ENCODE measurements around the gene PRKCE. TPM values are rescaled to one million over a fixed set of nuclear protein-coding genes. Genes with fewer than 3 reads are reported as not detected.
"Not testable (repeated sequence)": the region's sequence is repeated elsewhere in the genome, so short reads cannot be mapped to it uniquely, and the experiment has no call there.

The PRKCE gene
- total RNA-seq, 1 experiment from 2014 or later, result 2.4 TPM

DNA sequence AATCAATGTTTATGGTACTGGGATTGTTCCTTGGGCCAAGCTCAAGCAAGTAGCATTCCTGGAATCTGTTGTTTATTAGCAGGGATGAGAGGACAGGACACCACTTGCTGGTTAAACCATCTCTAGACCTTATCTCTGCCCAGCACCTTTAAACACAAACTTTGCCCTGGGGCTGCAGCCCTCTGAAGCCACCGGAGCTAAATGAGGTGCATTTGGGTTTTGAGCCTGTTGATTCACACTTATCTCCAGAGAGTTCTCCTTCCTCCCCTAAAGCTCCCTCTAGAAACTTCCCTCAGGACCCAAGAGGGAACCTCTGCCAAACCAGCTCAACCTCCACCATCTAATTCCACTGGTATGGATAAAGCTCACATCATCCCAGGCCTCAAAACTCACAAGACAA, 551.0 kb downstream of the PRKCE start:
- no peak overlapping the region for H3K27ac ChIP-seq (ENCODE audit: low read depth, low read length, poor library complexity, severe bottlenecking)
- H3K4me1 ChIP-seq (ENCODE audit: insufficient read depth, low read length, poor library complexity, severe bottlenecking), result no peaks in the 10 kb centered on the region
- ChIA-PET CTCF (no interaction called here), POLR2A (ENCODE audit: low non-redundant PET) (no interaction called here)
- H3K9me3 ChIP-seq (ENCODE audit: low read depth, low read length, poor library complexity, severe bottlenecking), result no peaks in the 10 kb centered on the region
- no TSS peak for BruUV-seq (replicated peaks)
- no peaks in the 10 kb centered on the region for H3K36me3 ChIP-seq (ENCODE audit: insufficient read depth, low read length, poor library complexity, severe bottlenecking)
- no peak for TF ChIP-seq EZH2 (IDR thresholded peaks at IDR 0.05; ENCODE audit: borderline replicate concordance, low read depth, low read length, poor library complexity, severe bottlenecking)
- no peaks in the 10 kb centered on the region for H3K27me3 ChIP-seq (replicated peaks; ENCODE audit: insufficient read depth, low read depth, low read length, poor library complexity)
- no peak for DNase-seq (ENCODE audit: low spot score)
- no peak overlapping the region for H3K4me3 ChIP-seq (ENCODE audit: low read depth, low read length, poor library complexity, severe bottlenecking)
- intact Hi-C loops (cut with micrococcal nuclease; ENCODE audit: unreplicated experiment), result no loop called here

DNA sequence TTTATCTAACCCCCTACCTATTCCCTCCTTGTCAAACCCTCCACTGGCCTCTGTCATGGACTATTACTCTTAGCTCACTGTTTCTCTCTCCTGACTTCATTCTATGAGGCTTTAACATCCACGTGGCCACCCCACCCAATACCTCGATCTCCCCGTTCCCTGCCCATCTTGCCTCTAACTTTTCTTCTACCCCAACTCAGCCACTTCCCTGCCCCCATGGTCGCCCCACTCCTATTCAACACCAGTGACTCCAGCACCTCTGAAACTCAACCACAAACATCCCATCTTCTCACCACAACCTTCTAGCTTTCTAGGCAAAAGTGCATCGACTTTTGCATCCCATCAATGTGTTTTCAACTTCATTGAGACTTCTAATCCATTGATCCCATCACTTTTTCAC, 551.5 kb downstream of the PRKCE start:
- TF ChIP-seq, protein P1, sequence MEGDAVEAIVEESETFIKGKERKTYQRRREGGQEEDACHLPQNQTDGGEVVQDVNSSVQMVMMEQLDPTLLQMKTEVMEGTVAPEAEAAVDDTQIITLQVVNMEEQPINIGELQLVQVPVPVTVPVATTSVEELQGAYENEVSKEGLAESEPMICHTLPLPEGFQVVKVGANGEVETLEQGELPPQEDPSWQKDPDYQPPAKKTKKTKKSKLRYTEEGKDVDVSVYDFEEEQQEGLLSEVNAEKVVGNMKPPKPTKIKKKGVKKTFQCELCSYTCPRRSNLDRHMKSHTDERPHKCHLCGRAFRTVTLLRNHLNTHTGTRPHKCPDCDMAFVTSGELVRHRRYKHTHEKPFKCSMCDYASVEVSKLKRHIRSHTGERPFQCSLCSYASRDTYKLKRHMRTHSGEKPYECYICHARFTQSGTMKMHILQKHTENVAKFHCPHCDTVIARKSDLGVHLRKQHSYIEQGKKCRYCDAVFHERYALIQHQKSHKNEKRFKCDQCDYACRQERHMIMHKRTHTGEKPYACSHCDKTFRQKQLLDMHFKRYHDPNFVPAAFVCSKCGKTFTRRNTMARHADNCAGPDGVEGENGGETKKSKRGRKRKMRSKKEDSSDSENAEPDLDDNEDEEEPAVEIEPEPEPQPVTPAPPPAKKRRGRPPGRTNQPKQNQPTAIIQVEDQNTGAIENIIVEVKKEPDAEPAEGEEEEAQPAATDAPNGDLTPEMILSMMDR (conservative IDR thresholded peaks at IDR 0.05; ENCODE audit: low read depth, low read length), result no peak
- no peak for TF ChIP-seq EZH2 (IDR thresholded peaks at IDR 0.05; ENCODE audit: borderline replicate concordance, low read depth, low read length, poor library complexity, severe bottlenecking)
- Histone ChIP-seq H3K4me1 (ENCODE audit: insufficient read depth, low read length, poor library complexity, severe bottlenecking) (no peaks in the 10 kb centered on the region), H3K9me3 (ENCODE audit: low read depth, low read length, poor library complexity, severe bottlenecking) (no peaks in the 10 kb centered on the region), H3K36me3 (ENCODE audit: insufficient read depth, low read length, poor library complexity, severe bottlenecking) (no peaks in the 10 kb centered on the region), H3K27me3 (replicated peaks; ENCODE audit: insufficient read depth, low read depth, low read length, poor library complexity) (no peaks in the 10 kb centered on the region), H3K4me3 (ENCODE audit: low read depth, low read length, poor library complexity, severe bottlenecking) (no peak overlapping the region), H3K27ac (ENCODE audit: low read depth, low read length, poor library complexity, severe bottlenecking) (no peak overlapping the region)
- BruUV-seq (replicated peaks), result no TSS peak
- ChIA-PET CTCF (no interaction called here), POLR2A (ENCODE audit: low non-redundant PET) (no interaction called here)
- no peak for DNase-seq (ENCODE audit: low spot score)
- intact Hi-C loops (cut with micrococcal nuclease; ENCODE audit: unreplicated experiment), result no loop called here

GRCh38 chr2:46203636-46204035, 552.2 kb downstream of the PRKCE start:
- CTCF ChIA-PET; H3K4me3 ChIP-seq (ENCODE audit: low read depth, low read length, poor library complexity, severe bottlenecking); BruUV-seq (replicated peaks); H3K36me3 ChIP-seq (ENCODE audit: insufficient read depth, low read length, poor library complexity, severe bottlenecking); POLR2A ChIA-PET (ENCODE audit: low non-redundant PET); intact Hi-C loops (cut with micrococcal nuclease; ENCODE audit: unreplicated experiment); DNase-seq (ENCODE audit: low spot score); H3K27ac ChIP-seq (ENCODE audit: low read depth, low read length, poor library complexity, severe bottlenecking); H3K9me3 ChIP-seq (ENCODE audit: low read depth, low read length, poor library complexity, severe bottlenecking); H3K4me1 ChIP-seq (ENCODE audit: insufficient read depth, low read length, poor library complexity, severe bottlenecking); H3K27me3 ChIP-seq (replicated peaks; ENCODE audit: insufficient read depth, low read depth, low read length, poor library complexity): not testable (repeated sequence)

DNA sequence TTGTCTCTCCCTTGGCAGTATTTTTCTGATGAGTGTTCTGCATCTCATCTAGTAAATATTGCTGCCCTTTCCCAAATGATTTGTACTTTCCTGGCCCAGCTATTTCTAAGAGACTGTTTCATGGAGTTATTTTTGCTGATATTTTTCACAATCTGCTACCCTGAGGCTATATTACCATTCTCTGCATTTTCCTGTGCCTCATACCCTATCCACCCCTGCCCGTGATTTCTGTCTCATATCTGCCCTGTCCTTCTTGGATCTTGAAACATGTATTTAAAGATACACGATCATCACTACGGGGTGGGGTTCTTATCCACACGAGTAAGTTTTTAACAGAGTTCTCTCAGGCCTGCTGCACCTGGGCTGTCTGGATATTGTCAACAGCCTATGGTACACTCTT, 556.1 kb downstream of the PRKCE start:
- Histone ChIP-seq H3K36me3 (ENCODE audit: insufficient read depth, low read length, poor library complexity, severe bottlenecking) (no peaks in the 10 kb centered on the region), H3K4me3 (ENCODE audit: low read depth, low read length, poor library complexity, severe bottlenecking) (no peak overlapping the region), H3K27me3 (replicated peaks; ENCODE audit: insufficient read depth, low read depth, low read length, poor library complexity) (no peaks in the 10 kb centered on the region), H3K27ac (ENCODE audit: low read depth, low read length, poor library complexity, severe bottlenecking) (no peak overlapping the region), H3K4me1 (ENCODE audit: insufficient read depth, low read length, poor library complexity, severe bottlenecking) (peaks cover 7% of the 10 kb centered on the region), H3K9me3 (ENCODE audit: low read depth, low read length, poor library complexity, severe bottlenecking) (peaks cover 7% of the 10 kb centered on the region)
- POLR2A ChIA-PET (ENCODE audit: low non-redundant PET), result no interaction called here
- intact Hi-C loops (cut with micrococcal nuclease; ENCODE audit: unreplicated experiment), result no loop called here
- CTCF ChIA-PET, result no interaction called here
- TF ChIP-seq EZH2 (IDR thresholded peaks at IDR 0.05; ENCODE audit: borderline replicate concordance, low read depth, low read length, poor library complexity, severe bottlenecking), result no peak
- TF ChIP-seq, protein P1 (conservative IDR thresholded peaks at IDR 0.05; ENCODE audit: low read depth, low read length), result no peak
- BruUV-seq (replicated peaks), result no TSS peak
- no peak for DNase-seq (ENCODE audit: low spot score)
